ENCODE data around the gene MON2. TPM values are rescaled to one million over a fixed set of nuclear protein-coding genes. Genes with fewer than 3 reads are reported as not detected.

MON2 gene
- total and polyA plus RNA-seq, 2 donors from 2014 or later, result 11.6 to 57.9 TPM

DNA sequence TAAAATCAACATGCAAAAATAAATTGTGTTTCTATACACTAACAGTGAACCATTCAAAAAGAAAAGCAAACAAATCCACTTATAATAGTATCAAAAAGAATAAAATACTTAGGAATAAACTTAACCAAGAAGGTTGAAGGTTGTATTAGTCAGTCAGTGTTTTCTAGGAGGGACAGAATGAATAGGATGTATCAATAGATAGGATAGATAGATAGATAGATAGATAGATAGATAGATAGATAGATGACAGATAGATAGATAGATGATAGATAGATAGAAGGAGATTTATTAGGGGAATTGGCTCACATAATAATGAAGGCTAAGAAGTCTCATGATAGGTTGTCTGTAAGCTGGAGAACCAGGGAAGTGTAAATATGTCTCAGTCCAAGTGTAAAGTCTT, 37.2 kb upstream of the MON2 start:
- Histone ChIP-seq H3K4me3 (ENCODE audit: low read length in 3 of 3) (no peak overlapping the region), H3K36me3 (ENCODE audit: control insufficient read depth in 2 of 3, insufficient read depth in 3 of 3, low read length in 3 of 3) (no peaks in the 10 kb centered on the region), H3K9ac (ENCODE audit: low read length in 3 of 3) (no peak overlapping the region), H3K9me3 (ENCODE audit: control insufficient read depth in 2 of 3, insufficient read depth in 1 of 3, low read length in 3 of 3) (peaks cover 0 to 4% (median 0%) of the 10 kb centered on the region in 3 donors), H3K4me1 (ENCODE audit: control insufficient read depth in 2 of 3, insufficient read depth in 2 of 3, low read depth in 1 of 3, low read length in 3 of 3) (no peaks in the 10 kb centered on the region), H3K27me3 (ENCODE audit: control insufficient read depth, insufficient read depth, low read length) (peaks cover 2% of the 10 kb centered on the region), H3K27ac (ENCODE audit: low read depth in 2 of 2, low read length in 2 of 2) (no peak overlapping the region)
- TF ChIP-seq CTCF (IDR thresholded peaks at IDR 0.05; ENCODE audit: borderline replicate concordance, extremely low read depth, insufficient read depth), result no peak
- intact Hi-C loops (cut with DNase I), result no loop called here
- FAIRE-seq (no peak), DNase-seq (no peak)

DNA sequence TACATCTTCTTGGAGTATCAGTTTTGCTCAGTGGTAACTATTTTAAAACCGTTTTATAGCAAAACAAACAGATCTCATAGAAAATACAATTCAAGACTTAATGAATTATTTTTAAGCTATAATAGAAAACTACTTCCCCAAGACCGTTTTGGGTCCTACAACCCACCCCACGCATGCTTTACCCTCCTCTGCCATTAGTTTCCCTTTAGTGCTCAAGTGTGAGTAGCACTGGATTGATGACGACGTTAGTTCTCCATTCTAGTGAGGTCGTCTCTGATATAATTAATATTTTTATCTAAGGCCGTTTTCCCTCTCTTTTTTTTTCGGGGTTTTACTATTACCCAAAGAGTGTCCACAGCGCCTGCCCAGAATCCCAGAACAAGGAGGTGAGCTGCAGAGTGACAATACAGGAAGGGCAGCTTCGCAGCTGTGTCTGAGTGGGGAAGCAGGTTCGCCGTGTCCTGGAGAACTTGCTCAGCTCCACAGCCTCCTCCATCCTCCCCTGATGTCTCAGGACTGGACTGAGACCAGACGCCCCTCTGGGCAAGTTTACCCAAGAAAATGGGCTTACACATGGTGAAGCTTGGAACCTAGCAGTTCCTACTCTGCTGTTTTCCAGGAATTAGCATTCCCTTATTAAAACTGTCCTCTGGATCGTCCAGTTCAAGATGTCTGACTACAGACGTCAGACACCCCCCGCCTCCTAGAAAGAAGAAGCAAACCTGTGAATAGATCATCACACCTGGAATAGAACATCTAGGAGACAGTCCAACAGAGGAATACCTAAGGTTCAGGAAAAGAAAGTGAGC, 31.9 kb upstream of the MON2 start:
- peaks cover 0 to 10% (median 0%) of the 10 kb centered on the region in 3 donors for H3K4me1 ChIP-seq (ENCODE audit: control insufficient read depth in 2 of 3, insufficient read depth in 2 of 3, low read depth in 1 of 3, low read length in 3 of 3)
- H3K4me3 ChIP-seq (ENCODE audit: low read length in 3 of 3), result peak overlapping the region; percentile 9 to 78 (median 62)
- no peaks in the 10 kb centered on the region for H3K36me3 ChIP-seq (ENCODE audit: control insufficient read depth in 2 of 3, insufficient read depth in 3 of 3, low read length in 3 of 3)
- intact Hi-C loops (cut with DNase I), result loop anchor here (10.0 kb wide), 1 partner anchor 360 kb away; no protein-coding TSS in a partner anchor
- peaks cover 4% of the 10 kb centered on the region for H3K27me3 ChIP-seq (ENCODE audit: control insufficient read depth, insufficient read depth, low read length)
- DNase-seq (peak in 2 of 5 donors; percentile 8 to 12), FAIRE-seq (no peak)
- no peaks in the 10 kb centered on the region for H3K9me3 ChIP-seq (ENCODE audit: control insufficient read depth in 2 of 3, insufficient read depth in 1 of 3, low read length in 3 of 3)
- peak overlapping the region in 2 of 3 donors; percentile 1 to 51 for H3K9ac ChIP-seq (ENCODE audit: low read length in 3 of 3)
- no peak for TF ChIP-seq CTCF (IDR thresholded peaks at IDR 0.05; ENCODE audit: borderline replicate concordance, extremely low read depth, insufficient read depth)
- no peak overlapping the region for H3K27ac ChIP-seq (ENCODE audit: low read depth in 2 of 2, low read length in 2 of 2)

GRCh38 chr12:62435303-62436163, 31.1 kb upstream of the MON2 start:
- Histone ChIP-seq H3K36me3 (ENCODE audit: control insufficient read depth in 2 of 3, insufficient read depth in 3 of 3, low read length in 3 of 3) (no peaks in the 10 kb centered on the region), H3K9ac (ENCODE audit: low read length in 3 of 3) (peak overlapping the region in 1 of 3 donors; percentile 51), H3K9me3 (ENCODE audit: control insufficient read depth in 2 of 3, insufficient read depth in 1 of 3, low read length in 3 of 3) (no peaks in the 10 kb centered on the region), H3K27ac (ENCODE audit: low read depth in 2 of 2, low read length in 2 of 2) (no peak overlapping the region), H3K4me3 (ENCODE audit: low read length in 3 of 3) (peak overlapping the region; percentile 52 to 78 (median 62)), H3K4me1 (ENCODE audit: control insufficient read depth in 2 of 3, insufficient read depth in 2 of 3, low read depth in 1 of 3, low read length in 3 of 3) (peaks cover 0 to 10% (median 0%) of the 10 kb centered on the region in 3 donors), H3K27me3 (ENCODE audit: control insufficient read depth, insufficient read depth, low read length) (peaks cover 4% of the 10 kb centered on the region)
- TF ChIP-seq CTCF (IDR thresholded peaks at IDR 0.05; ENCODE audit: borderline replicate concordance, extremely low read depth, insufficient read depth), result peak; percentile 30
- FAIRE-seq (no peak), DNase-seq (peak; percentile 67 to 86 (median 78))
- intact Hi-C loops (cut with DNase I), result loop anchor here (10.0 kb wide), 1 partner anchor 359 kb away; no protein-coding TSS in a partner anchor
